G401.6 (cell line): ENCODE measurements around the gene FZD10.

Source experiments
- FAIRE-seq: peaks from 2 replicates; lab custom pipeline; 2012; peaks lifted over from hg19 to GRCh38; lab: Jason Lieb, UNC

FZD10 gene

GRCh38 chr12:130162267-130162666 lies at the start of gene FZD10:
FZD10 (plus strand) TSS chr12:130162464; CDS start chr12:130162943, 479 bp downstream.
- FAIRE-seq = no peak

GRCh38 chr12:130114952-130115351 lies 47.3 kb upstream of the FZD10 start:
- FAIRE-seq = no peak

- FAIRE-seq = no peak
These were observed 46.6 kb upstream of the FZD10 start for GRCh38 chr12:130115646-130116045.

- FAIRE-seq = no peak
These were observed 45.5 kb upstream of the FZD10 start for GRCh38 chr12:130116791-130117190.

GRCh38 chr12:130117233-130117632 lies 45.0 kb upstream of the FZD10 start:
- FAIRE-seq = no peak

GRCh38 chr12:130117701-130118100 lies 44.6 kb upstream of the FZD10 start:
- FAIRE-seq = no peak

- FAIRE-seq = no peak
These were observed 44.1 kb upstream of the FZD10 start for GRCh38 chr12:130118181-130118580.

- no peak for FAIRE-seq
These were observed 42.9 kb upstream of the FZD10 start for GRCh38 chr12:130119241-130119861.

- no peak for FAIRE-seq
These were observed 42.1 kb upstream of the FZD10 start for GRCh38 chr12:130120012-130120805.

- FAIRE-seq = no peak
These were observed 40.9 kb upstream of the FZD10 start for GRCh38 chr12:130121226-130122000.

GRCh38 chr12:130122356-130122755 lies 39.9 kb upstream of the FZD10 start:
- FAIRE-seq = no peak

- no peak for FAIRE-seq
These were observed 38.2 kb upstream of the FZD10 start for GRCh38 chr12:130124106-130124505.

GRCh38 chr12:130124605-130125244 lies 37.5 kb upstream of the FZD10 start:
- FAIRE-seq = no peak

GRCh38 chr12:130126023-130126432 lies 36.2 kb upstream of the FZD10 start:
- no peak for FAIRE-seq

GRCh38 chr12:130127532-130127911 lies 34.7 kb upstream of the FZD10 start:
- FAIRE-seq = no peak

- FAIRE-seq = no peak
These were observed 34.1 kb upstream of the FZD10 start for GRCh38 chr12:130127912-130128789.

GRCh38 chr12:130128790-130129735 lies 33.2 kb upstream of the FZD10 start:
- FAIRE-seq = no peak

- no peak for FAIRE-seq
These were observed 31.9 kb upstream of the FZD10 start for GRCh38 chr12:130130346-130130745.

GRCh38 chr12:130131025-130131424 lies 31.2 kb upstream of the FZD10 start:
- FAIRE-seq = no peak

- no peak for FAIRE-seq
These were observed 30.5 kb upstream of the FZD10 start for GRCh38 chr12:130131801-130132200.
